ENCODE data around the gene MTOR. TPM values are rescaled to one million over a fixed set of nuclear protein-coding genes. Genes with fewer than 3 reads are reported as not detected.
A peak's percentile ranks its signal among the peaks of the same experiment; 100 is the strongest.

Gene MTOR
- total RNA-seq, 1 donor from 2014 or later: 34.9 TPM

GRCh38 chr1:11130406-11130805 is 131.9 kb downstream of the MTOR start:
- H3K9me3 ChIP-seq (replicated peaks): no peaks in the 10 kb centered on the region
- no peak overlapping the region for H3K4me3 ChIP-seq
- H3K36me3 ChIP-seq: peaks cover 88% of the 10 kb centered on the region
- H3K4me1 ChIP-seq: peaks cover 31% of the 10 kb centered on the region
- H3K27ac ChIP-seq (replicated peaks): peak overlapping the region; percentile 69
- no peak for DNase-seq
- no peaks in the 10 kb centered on the region for H3K27me3 ChIP-seq (ENCODE audit: low read depth)
- no peak for TF ChIP-seq CTCF (IDR thresholded peaks at IDR 0.05; ENCODE audit: borderline replicate concordance)
- intact Hi-C loops (cut with micrococcal nuclease): no loop called here

- Histone ChIP-seq H3K4me1 (peaks cover 25% of the 10 kb centered on the region), H3K36me3 (peaks cover 90% of the 10 kb centered on the region), H3K9me3 (replicated peaks) (no peaks in the 10 kb centered on the region), H3K4me3 (no peak overlapping the region), H3K27me3 (ENCODE audit: low read depth) (no peaks in the 10 kb centered on the region), H3K27ac (replicated peaks) (peak overlapping the region; percentile 6)
- intact Hi-C loops (cut with micrococcal nuclease): no loop called here
- no peak for TF ChIP-seq CTCF (IDR thresholded peaks at IDR 0.05; ENCODE audit: borderline replicate concordance)
- no peak for DNase-seq
Measured at GRCh38 chr1:11129649-11130390, 132.5 kb downstream of the MTOR start.

GRCh38 chr1:11126569-11126968 is 135.8 kb downstream of the MTOR start:
- H3K4me1 ChIP-seq: no peaks in the 10 kb centered on the region
- TF ChIP-seq CTCF (IDR thresholded peaks at IDR 0.05; ENCODE audit: borderline replicate concordance): no peak
- no peak for DNase-seq
- H3K36me3 ChIP-seq: peaks cover 99% of the 10 kb centered on the region
- intact Hi-C loops (cut with micrococcal nuclease): no loop called here
- no peak overlapping the region for H3K4me3 ChIP-seq
- no peaks in the 10 kb centered on the region for H3K9me3 ChIP-seq (replicated peaks)
- H3K27me3 ChIP-seq (ENCODE audit: low read depth): no peaks in the 10 kb centered on the region
- H3K27ac ChIP-seq (replicated peaks): no peak overlapping the region

- no peak overlapping the region for H3K27ac ChIP-seq (replicated peaks)
- H3K27me3 ChIP-seq (ENCODE audit: low read depth): no peaks in the 10 kb centered on the region
- H3K4me1 ChIP-seq: no peaks in the 10 kb centered on the region
- peaks cover 99% of the 10 kb centered on the region for H3K36me3 ChIP-seq
- no peak for TF ChIP-seq CTCF (IDR thresholded peaks at IDR 0.05; ENCODE audit: borderline replicate concordance)
- intact Hi-C loops (cut with micrococcal nuclease): no loop called here
- no peaks in the 10 kb centered on the region for H3K9me3 ChIP-seq (replicated peaks)
- no peak overlapping the region for H3K4me3 ChIP-seq
- DNase-seq: no peak
Measured at GRCh38 chr1:11125931-11126330, 136.4 kb downstream of the MTOR start.

GRCh38 chr1:11124965-11125364 is 137.4 kb downstream of the MTOR start:
- no peaks in the 10 kb centered on the region for H3K27me3 ChIP-seq (ENCODE audit: low read depth)
- TF ChIP-seq CTCF (IDR thresholded peaks at IDR 0.05; ENCODE audit: borderline replicate concordance): no peak
- H3K27ac ChIP-seq (replicated peaks): no peak overlapping the region
- DNase-seq: no peak
- no peaks in the 10 kb centered on the region for H3K9me3 ChIP-seq (replicated peaks)
- intact Hi-C loops (cut with micrococcal nuclease): no loop called here
- no peak overlapping the region for H3K4me3 ChIP-seq
- peaks cover 99% of the 10 kb centered on the region for H3K36me3 ChIP-seq
- no peaks in the 10 kb centered on the region for H3K4me1 ChIP-seq
